Left lung (tissue), 10 donors: Measurements from ENCODE around the gene SERINC3. TPM values are rescaled to one million over a fixed set of nuclear protein-coding genes. Genes with fewer than 3 reads are reported as not detected.

Experiments used
- ATAC-seq: fragments of 200-7000 bp; cut with Tn5 transposase; one replicate; pipeline ENCODE4 v1.9.1; 2020; ENCODE audit warnings: moderate library complexity
- DNase-seq, 4 donors: peaks; one replicate each; pipeline ENCODE4 v3.0.0-alpha.2; 2013 to 2020
- H3K27ac ChIP-seq, 2 donors: fragments of 200-600 bp; sonication (generic) in 1 of 2; one replicate each; pipeline versions ENCODE4 v1.5.0 to v1.8.0; 2020 to 2021
- H3K27me3 ChIP-seq, 2 donors: fragments of 200-600 bp; sonication (generic) in 1 of 2; one replicate each; pipeline versions ENCODE4 v1.5.0 to v1.8.0; 2020 to 2021
- H3K36me3 ChIP-seq, 2 donors: fragments of 200-600 bp; sonication (generic) in 1 of 2; one replicate each; pipeline versions ENCODE4 v1.5.0 to v1.8.0; 2020 to 2021
- H3K4me1 ChIP-seq, 2 donors: fragments of 200-600 bp; one replicate each; pipeline ENCODE4 v1.8.0; 2021
- H3K4me3 ChIP-seq, 2 donors: fragments of 200-600 bp; sonication (generic) in 1 of 2; one replicate each; pipeline versions ENCODE4 v1.5.0 to v1.8.0; 2020 to 2021; ENCODE audit warnings: mild to moderate bottlenecking in 1 of 2
- H3K9me3 ChIP-seq, 2 donors: fragments of 200-600 bp; sonication (generic) in 1 of 2; one replicate each; pipeline versions ENCODE4 v1.5.0 to v1.8.0; 2020 to 2021
- CTCF ChIP-seq, 2 donors: fragments of 200-600 bp; sonication (generic) in 1 of 2; IDR thresholded peaks; one replicate each; pipeline versions ENCODE4 v1.5.0 to v1.8.0; 2021; ENCODE audit warnings: antibody characterized with exemption in 2 of 2
- intact Hi-C, 2 donors: fragments of 100-400 bp; cut with DNase I; formaldehyde crosslinking; loops; one replicate each; pipeline versions ENCODE4 v1.11.2 to v1.14.2; 2022
- polyA plus RNA-seq, 6 donors: library from polyadenylated mRNA; unstranded; fragments of 120-200 nt; gene quantifications; one replicate each; pipeline ENCODE4 v1.2.1, GENCODE V29; 2013; ENCODE audit not compliant: insufficient read length in 6 of 6
- total RNA-seq, 2 donors: library from RNA; stranded (reverse); fragmentation: NEBNext Ultra II Directional; extraction: Animal tissue kit (Norgen Biotek cat#: 25700); gene quantifications; one replicate each; pipeline ENCODE4 v1.2.1, GENCODE V29; 2021
- donor health status: DM: no; HTN: yes; CAD: no.
- donor health status: DM: no; HTN: no; CAD: no.

Gene SERINC3
- total and polyA plus RNA-seq, 8 donors, result 68.3 to 123 (median 72.5) TPM

DNA sequence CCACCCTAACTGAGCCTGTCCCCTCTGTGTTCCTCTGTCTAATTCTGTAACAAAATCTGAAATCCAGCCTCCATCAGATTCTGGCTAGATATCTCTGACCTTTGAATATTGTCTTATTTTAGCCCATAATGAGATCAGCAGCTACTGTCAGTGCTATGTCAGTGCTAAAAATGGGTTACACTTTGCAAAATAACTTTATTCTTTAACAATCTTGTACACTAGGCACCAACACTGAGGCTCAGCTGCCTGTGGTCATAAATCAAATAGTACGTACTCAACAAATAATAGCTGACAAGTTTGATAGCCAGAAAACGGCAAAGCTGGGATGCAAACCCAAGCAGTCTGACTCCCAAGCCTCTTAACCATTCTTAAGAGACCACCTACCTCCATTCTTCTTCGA lies 24.1 kb downstream of the SERINC3 start:
- DNase-seq (no peak), ATAC-seq (no peak)
- Histone ChIP-seq H3K4me1 (peaks cover 0 to 23% of the 10 kb centered on the region in 2 donors), H3K4me3 (no peak overlapping the region), H3K27me3 (no peaks in the 10 kb centered on the region), H3K36me3 (peaks cover 0 to 99% of the 10 kb centered on the region in 2 donors), H3K27ac (no peak overlapping the region), H3K9me3 (no peaks in the 10 kb centered on the region)
- no peak for TF ChIP-seq CTCF (IDR thresholded peaks at IDR 0.05)
- intact Hi-C loops, result no loop called here

GRCh38 chr20:44496976-44497375 lies 24.9 kb downstream of the SERINC3 start:
- TF ChIP-seq CTCF (IDR thresholded peaks at IDR 0.05), result no peak
- DNase-seq, result no peak
- no peak for ATAC-seq
- Histone ChIP-seq H3K36me3 (peaks cover 0 to 99% of the 10 kb centered on the region in 2 donors), H3K9me3 (no peaks in the 10 kb centered on the region), H3K27me3 (no peaks in the 10 kb centered on the region), H3K4me1 (peaks cover 0 to 23% of the 10 kb centered on the region in 2 donors), H3K27ac (peak overlapping the region in 1 of 2 donors; percentile 80), H3K4me3 (no peak overlapping the region)
- intact Hi-C loops, result no loop called here

DNA sequence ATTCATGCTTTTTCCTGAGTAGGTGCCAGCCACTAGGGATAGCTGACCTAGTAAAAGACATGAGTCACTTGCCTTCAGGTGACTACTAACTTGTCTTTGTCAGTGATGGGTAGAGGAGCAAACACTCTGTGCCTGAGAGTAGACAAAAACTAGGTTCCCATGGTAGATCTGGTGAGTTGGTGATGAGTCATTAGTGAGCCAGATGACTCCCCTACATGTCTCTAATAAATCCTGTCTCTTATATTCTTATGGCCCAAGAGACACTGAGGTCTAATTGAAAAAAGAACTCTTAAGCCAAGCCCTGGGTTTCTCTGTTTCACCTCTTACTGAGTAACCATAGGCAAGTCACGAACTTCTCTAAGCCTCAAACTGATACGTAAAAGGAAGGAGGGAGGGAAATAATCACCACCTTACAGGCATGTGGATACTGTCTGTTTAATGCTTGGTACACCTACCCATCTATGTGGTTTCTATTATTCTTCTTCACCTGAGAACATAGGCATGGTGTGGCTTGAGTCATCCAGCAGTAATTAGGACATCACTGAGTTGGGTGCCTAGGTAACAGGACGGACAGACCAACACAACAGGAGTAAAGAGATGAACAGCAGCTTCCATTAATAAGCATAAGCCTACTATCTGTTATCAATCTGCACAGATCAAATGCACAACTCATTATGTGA lies 25.9 kb downstream of the SERINC3 start:
- TF ChIP-seq CTCF (IDR thresholded peaks at IDR 0.05), result no peak
- intact Hi-C loops, result no loop called here
- H3K9me3 ChIP-seq, result no peaks in the 10 kb centered on the region
- DNase-seq, result no peak
- peaks cover 0 to 23% of the 10 kb centered on the region in 2 donors for H3K4me1 ChIP-seq
- peaks cover 0 to 99% of the 10 kb centered on the region in 2 donors for H3K36me3 ChIP-seq
- H3K4me3 ChIP-seq, result no peak overlapping the region
- peak overlapping the region; percentile 34 to 80 for H3K27ac ChIP-seq
- H3K27me3 ChIP-seq, result no peaks in the 10 kb centered on the region
- peak; percentile 39 for ATAC-seq

GRCh38 chr20:44495257-44495656 lies 26.6 kb downstream of the SERINC3 start:
- peaks cover 0 to 23% of the 10 kb centered on the region in 2 donors for H3K4me1 ChIP-seq
- H3K9me3 ChIP-seq, result no peaks in the 10 kb centered on the region
- no peak for TF ChIP-seq CTCF (IDR thresholded peaks at IDR 0.05)
- intact Hi-C loops, result no loop called here
- H3K4me3 ChIP-seq, result no peak overlapping the region
- no peaks in the 10 kb centered on the region for H3K27me3 ChIP-seq
- H3K27ac ChIP-seq, result peak overlapping the region; percentile 67 to 80
- peak; percentile 77 for ATAC-seq
- H3K36me3 ChIP-seq, result peaks cover 0 to 99% of the 10 kb centered on the region in 2 donors
- DNase-seq, result no peak

DNA sequence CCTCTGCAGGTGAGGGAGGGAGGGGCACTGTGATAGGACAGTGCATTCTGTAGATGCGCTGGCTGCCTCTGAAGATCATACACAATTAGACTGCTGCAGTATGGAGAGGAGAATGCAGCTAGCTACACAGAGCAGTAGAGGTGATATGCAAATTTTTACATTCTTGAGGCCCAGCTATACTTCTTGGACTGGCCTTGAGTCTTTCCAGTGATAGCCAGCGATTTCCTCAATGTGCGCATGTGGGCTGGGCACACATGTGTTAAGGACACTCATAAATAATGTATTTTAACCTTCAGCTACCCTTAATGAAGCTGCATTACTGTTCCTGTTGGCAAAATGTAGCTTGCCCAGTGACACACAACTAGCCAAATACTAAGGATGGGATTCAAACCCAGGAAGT lies 27.2 kb downstream of the SERINC3 start:
- Histone ChIP-seq H3K27ac (peak overlapping the region; percentile 67 to 80), H3K4me1 (peaks cover 0 to 23% of the 10 kb centered on the region in 2 donors), H3K27me3 (no peaks in the 10 kb centered on the region), H3K4me3 (no peak overlapping the region), H3K36me3 (peaks cover 0 to 99% of the 10 kb centered on the region in 2 donors), H3K9me3 (no peaks in the 10 kb centered on the region)
- DNase-seq (no peak), ATAC-seq (no peak)
- intact Hi-C loops, result no loop called here
- TF ChIP-seq CTCF (IDR thresholded peaks at IDR 0.05), result no peak
